Measurements from ENCODE around the gene CD99.
"Not testable (repeated sequence)": the region's sequence is repeated elsewhere in the genome, so short reads cannot be mapped to it uniquely, and the experiment has no call there.

CD99 gene

DNA sequence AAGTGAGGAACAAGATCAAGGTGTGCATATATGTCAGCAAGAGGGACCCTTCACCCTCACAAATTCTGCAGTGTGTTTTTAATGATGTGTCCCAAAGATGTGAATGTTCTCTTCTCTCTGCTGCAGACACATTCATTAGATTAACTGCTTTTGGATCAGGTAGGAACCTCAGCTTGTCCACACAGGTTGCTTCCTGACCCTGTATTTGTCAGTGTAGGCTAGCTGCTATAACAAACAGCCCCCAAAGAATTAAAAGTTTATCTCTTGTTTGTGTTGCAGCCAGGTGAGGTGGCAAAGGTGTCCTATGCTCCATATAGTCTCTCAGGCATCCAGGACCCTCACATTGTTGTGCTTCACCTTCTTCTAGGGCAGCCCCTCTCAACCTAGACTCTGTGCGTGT is 78.5 kb downstream of the CD99 start:
- no peak for DNase-seq (ENCODE audit: low read depth in 2 of 2)

GRCh38 chrX:2773166-2774055 is 82.3 kb downstream of the CD99 start:
- not testable (repeated sequence) for DNase-seq (ENCODE audit: low read depth in 2 of 2)

- no peak for DNase-seq (ENCODE audit: low read depth in 2 of 2)
Measured at GRCh38 chrX:2774057-2774456, 83.0 kb downstream of the CD99 start.

DNA sequence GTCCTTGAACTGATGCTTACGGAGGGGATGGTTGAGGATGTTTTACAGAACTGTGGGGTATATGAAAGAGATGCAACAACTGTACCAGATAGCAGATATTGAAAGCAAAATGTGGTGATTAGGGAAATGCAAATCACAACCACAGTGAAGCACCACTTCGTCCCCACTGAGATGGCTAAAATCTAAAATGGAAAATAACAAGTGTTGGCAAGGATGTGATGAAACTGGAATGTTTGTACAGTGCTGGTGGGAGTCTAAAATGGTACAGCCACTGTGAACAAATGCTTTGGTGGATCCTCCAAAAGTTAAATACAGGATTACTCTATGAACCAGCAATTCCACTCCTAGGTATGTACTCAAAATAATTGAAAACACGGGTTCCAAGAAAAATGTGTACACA is 83.7 kb downstream of the CD99 start:
- DNase-seq (ENCODE audit: low read depth in 2 of 2), result no peak

DNA sequence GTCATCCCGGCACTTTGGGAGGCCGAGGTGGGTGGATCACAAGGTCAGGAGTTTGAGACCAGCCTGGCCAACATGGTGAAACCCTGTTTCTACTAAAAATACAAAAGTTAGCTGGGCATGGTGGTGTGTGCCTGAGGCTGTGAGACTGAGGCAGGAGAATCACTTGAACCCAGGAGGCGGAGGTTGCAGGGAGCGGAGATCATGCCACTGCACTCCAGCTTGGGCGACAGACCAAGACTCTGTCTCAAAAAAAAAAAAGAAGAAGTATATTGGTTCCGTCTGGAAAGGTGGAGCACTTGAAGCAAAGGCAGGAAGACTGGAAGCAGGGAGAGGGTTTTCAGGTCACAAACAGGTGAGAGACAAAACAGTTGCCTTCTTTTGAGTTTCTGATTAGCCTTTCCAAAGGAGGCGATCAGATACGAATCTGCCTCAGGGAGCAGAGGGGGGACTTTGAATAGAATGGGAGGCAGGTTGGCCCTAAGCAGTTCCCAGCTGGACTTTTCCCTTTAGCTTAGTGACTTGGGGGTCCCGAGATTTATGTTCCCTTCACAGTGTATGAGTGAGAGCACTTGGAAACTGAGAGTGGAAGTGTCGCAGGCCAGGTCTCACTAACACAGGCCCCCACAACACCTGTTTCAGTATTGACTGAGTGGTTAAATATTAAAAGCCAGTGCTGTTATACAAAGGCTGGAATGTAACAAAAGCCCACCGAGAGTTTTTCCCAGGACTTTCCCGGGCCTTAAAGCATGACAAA is 89.6 kb downstream of the CD99 start:
- not testable (repeated sequence) for DNase-seq (ENCODE audit: low read depth in 2 of 2)

- no peak for DNase-seq (ENCODE audit: low read depth in 2 of 2)
Measured at GRCh38 chrX:2781226-2781571, 90.1 kb downstream of the CD99 start.

- DNase-seq (ENCODE audit: low read depth in 2 of 2), result no peak
Measured at GRCh38 chrX:2781698-2782097, 90.6 kb downstream of the CD99 start.

GRCh38 chrX:2782171-2782570 is 91.1 kb downstream of the CD99 start:
- no peak for DNase-seq (ENCODE audit: low read depth in 2 of 2)

GRCh38 chrX:2782778-2783177 is 91.7 kb downstream of the CD99 start:
- DNase-seq (ENCODE audit: low read depth in 2 of 2), result no peak

DNA sequence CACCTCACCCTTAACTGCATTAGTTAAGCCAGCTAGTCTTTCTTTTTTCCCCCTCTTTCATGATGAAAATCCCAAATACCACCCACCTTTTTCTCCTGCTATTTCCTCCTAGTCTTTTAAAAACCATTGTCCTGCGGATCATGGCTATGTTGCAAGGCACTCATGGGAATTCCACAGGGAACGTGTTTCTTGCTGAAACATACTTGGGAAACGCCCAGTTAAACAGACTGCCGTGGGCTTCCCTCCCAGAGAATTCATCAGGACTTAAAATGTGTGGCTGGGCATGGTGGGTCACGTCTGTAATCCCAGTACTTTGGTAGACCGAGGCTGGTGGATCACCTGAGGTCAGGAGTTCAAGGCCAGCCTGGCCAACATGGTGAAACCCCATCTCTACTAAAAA is 92.9 kb downstream of the CD99 start:
- no peak for DNase-seq (ENCODE audit: low read depth in 2 of 2)

DNA sequence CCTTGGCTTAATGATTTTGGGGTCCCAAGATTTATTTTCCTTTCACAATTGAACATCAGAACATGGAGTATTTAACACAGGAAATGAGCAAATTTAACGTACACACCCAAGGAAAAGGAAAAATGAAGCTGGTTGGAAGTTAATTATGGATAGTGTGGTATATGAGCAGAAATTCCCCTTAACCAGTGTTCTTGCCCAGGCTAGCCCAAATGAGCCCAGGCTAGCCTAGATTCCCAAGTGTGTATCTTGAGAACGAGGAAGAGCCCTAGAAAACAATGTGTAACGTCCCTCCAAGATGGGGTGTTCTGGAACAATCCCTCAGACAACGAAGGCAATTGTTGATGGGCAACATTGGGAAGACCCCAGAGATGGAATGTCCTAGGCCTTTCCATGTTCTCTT is 94.4 kb downstream of the CD99 start:
- no peak for DNase-seq (ENCODE audit: low read depth in 2 of 2)

DNA sequence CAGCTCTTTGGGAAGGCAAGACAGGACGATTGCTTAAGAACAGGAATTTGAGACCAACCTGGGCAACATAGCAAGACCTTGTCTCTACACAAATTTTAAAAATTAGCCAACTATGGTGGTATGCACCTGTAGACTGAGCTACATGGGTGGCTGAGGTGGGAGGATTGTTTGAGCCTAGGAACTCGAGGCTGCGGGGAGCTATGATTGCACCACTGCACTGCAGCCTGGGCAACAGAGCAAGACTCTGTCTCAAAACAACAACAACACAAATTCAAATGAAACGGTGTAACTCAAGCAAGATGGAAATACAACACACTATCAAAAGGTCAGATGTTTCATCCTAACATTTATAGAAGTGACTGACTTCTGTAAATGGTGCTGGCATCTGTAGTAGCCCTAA is 97.9 kb downstream of the CD99 start:
- no peak for DNase-seq (ENCODE audit: low read depth in 2 of 2)

DNA sequence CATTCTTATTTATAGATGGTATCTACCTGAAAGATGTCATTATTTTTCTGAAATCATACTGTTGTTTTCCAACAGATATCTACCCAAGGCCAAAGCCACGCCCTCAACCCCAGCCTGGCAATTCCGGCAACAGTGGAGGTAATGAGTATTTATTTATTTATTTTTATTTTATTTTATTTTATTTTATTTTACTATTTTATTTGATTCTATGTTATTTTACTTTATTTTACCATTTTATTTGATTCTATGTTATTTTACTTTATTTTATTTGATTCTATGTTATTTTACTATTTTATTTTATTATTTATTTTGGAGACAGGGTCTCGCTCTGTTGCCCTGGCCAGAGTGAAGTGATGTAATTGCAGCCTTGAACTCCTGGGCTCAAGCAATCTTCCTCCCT is 98.5 kb downstream of the CD99 start:
- DNase-seq (ENCODE audit: low read depth in 2 of 2), result no peak

Data from stimulated activated CD8-positive, alpha-beta memory T cell treated with anti-CD3 and anti-CD28 coated beads, Interleukin-7, amount 100 ng/mL, for 4 hours (primary cell).